ENCODE data around the gene GALNT9. TPM values are rescaled to one million over a fixed set of nuclear protein-coding genes. Genes with fewer than 3 reads are reported as not detected.
A peak's percentile ranks its signal among the peaks of the same experiment; 100 is the strongest.
"Not testable (repeated sequence)": the region's sequence is repeated elsewhere in the genome, so short reads cannot be mapped to it uniquely, and the experiment has no call there.

The GALNT9 gene
- 10 to 100 TPM in 2 of 4 donors, 1 to 10 TPM in 2; 8.7 to 11.7 (median 10.2) TPM for polyA plus RNA-seq (ENCODE audit: insufficient read length in 4 of 4)

DNA sequence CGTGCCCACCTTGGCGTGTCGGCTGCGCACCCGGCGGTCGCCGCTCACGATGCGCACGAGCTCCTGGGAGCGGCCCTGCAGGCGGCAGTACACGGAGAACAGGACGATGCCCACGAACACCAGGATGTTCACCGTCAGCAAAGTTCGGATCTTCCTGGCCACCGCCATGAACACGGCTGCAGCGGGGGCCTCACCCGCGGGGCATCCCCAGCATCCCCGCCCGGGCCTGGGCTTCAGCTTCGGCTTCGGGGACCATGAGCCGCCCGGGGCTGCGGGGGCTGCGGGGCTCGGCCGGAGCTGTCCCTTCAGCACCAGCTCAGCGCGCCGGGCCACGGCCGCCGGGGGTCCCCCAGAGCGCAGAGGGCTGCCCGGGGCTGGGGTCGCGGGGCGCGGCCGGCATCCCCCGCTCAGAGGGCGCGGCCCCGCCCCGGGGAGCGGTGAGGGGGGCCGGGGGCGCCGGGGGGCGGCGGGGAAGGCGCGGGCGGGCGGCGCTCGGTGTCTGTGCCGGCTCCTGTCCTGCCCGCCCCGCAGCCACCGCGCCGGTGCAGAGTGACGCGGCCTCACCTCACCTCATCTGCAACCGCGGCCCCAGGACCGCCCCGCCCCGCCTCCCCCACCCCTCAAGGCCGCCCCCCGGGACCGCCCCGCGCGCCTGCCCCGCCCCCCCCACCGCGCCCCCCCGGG is at the start of gene GALNT9:
Gene GALNT9 (minus strand): TSS at position 554 of the 684 bp plus-strand sequence. CDS start 386 bp downstream, at position 168.
- DNase-seq (ENCODE audit: low read depth in 4 of 4, low spot score in 2 of 4), result no peak

DNA sequence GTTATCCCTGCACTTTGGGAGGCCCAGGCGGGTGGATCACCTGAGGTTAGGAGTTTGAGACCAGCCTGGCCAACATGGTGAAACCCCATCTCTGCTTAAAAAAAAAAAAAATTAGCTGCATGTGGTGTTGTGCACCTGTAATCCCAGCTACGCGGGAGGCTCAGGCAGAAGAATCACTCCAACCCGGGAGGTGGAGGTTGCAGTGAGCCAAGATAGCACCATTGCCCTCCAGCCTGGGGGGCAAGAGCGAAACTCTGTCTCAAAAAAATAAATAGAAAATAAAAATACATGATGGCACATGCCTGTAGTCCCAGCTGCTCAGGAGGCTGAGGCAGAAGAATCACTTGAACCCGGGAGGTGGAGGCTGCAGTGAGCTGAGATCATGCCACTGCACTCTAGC is 49.7 kb upstream of the GALNT9 start:
- not testable (repeated sequence) for DNase-seq (ENCODE audit: low read depth in 4 of 4, low spot score in 2 of 4)

DNA sequence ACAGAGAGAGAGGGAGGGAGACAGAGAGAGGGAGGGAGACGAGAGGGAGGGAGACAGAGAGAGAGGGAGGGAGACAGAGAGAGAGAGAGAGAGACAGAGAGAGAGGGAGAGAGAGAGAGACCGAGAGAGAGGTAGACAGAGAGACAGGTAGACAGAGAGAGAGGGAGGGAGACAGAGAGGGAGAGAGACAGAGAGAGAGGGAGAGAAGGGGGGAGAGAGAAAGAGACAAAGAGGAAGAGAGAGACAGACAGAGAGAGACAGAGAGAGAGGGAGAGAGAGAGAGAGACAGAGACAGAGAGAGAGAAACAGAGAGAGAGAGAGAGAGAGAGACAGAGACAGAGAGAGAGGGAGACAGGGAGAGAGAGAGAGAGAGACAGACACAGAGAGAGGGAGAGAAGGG is 47.8 kb upstream of the GALNT9 start:
- no peak for DNase-seq (ENCODE audit: low read depth in 4 of 4, low spot score in 2 of 4)

DNA sequence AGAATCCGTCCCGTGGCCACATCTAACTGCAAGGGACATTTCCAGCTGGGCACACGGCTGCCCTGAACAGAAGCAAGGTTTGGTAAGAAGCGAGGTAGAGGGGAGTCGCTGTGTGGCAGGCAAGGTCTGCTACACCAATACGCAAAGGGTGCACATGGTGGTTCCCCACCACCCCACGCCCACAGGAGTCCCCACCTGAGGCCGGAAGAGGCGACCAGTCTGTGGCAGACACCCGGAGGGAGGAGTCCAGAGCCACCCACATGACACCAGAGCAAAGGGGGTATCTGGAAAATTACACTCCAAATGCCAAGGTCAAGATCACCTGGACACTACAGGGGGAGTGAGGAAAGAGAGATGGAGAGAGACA is 47.1 kb upstream of the GALNT9 start:
- DNase-seq (ENCODE audit: low read depth in 4 of 4, low spot score in 2 of 4), result no peak

DNA sequence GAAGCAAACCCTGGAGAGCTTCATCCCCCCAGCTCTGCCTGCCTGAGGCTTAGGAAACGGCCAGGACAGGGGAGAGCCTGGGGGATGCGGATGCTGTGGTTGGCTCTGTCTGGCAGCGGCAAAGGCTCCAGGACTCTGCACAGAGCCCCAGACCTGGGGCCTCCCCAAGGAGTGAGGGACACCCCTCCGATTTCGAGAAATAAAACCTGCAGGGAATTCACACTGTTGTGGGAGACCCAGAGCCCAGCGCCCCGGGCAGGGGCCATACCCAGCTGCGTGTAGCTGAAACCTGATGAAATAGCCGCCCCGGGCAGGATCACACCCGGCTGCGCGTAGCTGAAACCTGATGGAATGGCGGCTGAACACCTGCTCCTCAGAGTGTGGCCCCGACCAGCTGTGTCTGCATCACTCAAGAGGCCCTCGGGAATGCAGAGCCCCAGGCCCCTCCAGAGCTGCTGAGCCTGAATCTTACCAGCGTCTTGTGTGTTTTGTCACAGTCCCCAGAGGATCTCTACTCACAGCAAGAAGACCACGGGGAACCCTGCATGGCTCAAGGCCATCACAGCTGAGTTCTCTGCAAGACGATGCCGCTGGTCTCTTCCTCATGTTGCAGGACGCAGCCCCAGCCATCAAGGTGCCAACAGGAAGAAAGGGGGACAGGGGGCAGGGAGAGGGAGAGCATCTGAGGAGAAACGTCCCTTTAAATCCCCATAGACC is 46.5 kb upstream of the GALNT9 start:
- DNase-seq (ENCODE audit: low read depth in 4 of 4, low spot score in 2 of 4), result no peak

DNA sequence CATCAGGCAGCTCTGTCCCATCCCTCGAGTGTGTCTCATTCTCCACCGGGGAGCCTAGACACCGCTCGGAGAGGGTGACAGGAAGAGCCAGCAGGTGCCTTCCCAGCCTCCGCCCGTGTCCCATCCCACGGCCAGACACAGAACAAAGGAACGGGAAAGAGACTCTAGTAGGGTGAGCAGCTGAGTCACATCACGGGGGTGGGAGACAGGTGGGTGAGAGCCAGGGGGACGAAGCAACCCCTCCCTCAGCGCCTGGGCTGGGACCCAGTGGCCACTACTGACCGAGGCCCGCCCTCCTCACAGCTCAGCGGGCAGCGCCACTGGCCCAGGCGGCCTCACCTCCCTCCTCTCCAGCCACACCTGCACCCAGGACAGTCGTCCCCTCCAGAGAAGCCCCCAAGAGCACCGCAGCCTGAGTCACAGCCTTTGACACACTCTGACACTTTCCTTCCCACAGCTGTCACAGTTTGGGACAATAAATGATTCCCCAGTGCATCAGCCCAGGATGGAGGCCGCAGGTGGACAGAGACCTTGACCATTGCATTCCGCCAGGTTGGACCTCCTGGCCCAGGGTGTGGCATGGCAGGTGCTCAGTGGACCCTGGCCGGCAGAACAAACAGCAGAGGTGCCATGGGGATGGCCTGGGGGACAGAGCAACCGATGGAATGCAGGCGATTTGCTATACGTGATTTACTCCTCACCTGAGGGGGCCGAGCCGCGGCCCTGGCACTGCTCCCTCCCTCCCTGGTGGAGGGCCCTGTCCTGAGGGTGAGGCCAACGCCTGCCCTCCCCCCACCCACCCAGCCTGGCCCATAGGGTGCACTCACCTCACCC is 45.4 kb upstream of the GALNT9 start:
- no peak for DNase-seq (ENCODE audit: low read depth in 4 of 4, low spot score in 2 of 4)

DNA sequence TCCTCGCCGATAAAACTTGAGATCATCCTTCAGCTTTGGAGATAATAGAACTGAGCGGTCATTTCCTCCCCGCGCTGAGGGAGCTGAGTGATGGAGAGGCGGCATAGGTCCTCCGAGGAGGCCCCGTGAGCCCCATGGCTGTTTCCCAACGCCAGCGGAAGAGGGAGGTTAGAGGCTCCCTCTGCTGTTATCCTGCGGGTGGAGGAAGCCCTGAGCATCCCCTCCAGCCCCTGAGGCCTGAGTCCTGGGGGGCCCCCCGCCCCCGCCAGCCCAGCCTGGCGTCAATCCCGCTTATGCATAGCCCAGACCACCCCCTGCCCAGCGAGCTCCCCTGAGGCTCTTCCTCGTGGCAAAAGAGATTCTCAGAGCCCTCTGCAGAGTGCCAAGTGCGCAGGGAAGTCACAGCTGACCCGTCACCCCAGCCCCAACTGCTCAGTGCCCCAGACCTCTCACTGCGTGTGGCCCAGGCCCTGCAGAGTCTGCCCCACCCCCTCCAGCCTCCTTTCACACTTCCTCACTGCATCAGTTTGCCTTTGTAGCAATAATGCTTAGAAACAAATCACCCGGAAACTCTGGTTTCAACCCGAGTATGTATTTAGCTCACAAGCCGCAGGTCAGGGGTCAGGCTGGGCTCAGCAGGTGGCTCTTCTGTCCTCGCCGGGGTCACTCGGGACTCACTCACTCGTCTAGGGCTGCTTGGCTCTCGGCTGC is 44.7 kb upstream of the GALNT9 start:
- no peak for DNase-seq (ENCODE audit: low read depth in 4 of 4, low spot score in 2 of 4)

DNA sequence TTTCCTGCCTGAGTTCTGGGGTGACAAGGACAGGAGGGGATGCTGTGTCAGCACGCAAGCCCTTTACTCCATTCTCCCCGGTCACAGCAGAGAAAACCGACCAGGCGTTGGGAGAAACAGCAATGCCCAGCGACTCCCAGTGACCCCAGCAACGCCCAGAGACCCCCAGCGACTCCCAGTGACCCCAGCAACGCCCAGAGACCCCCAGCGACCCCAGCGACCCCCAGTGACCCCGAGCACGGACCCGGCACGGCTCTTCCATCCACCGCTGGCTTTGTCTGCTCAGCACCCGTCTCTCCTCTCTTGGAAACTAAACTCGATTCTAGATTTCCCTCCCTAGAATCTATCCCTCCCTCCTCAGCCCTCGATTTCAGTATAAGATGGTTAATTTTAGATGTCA is 38.5 kb upstream of the GALNT9 start:
- no peak for DNase-seq (ENCODE audit: low read depth in 4 of 4, low spot score in 2 of 4)

DNA sequence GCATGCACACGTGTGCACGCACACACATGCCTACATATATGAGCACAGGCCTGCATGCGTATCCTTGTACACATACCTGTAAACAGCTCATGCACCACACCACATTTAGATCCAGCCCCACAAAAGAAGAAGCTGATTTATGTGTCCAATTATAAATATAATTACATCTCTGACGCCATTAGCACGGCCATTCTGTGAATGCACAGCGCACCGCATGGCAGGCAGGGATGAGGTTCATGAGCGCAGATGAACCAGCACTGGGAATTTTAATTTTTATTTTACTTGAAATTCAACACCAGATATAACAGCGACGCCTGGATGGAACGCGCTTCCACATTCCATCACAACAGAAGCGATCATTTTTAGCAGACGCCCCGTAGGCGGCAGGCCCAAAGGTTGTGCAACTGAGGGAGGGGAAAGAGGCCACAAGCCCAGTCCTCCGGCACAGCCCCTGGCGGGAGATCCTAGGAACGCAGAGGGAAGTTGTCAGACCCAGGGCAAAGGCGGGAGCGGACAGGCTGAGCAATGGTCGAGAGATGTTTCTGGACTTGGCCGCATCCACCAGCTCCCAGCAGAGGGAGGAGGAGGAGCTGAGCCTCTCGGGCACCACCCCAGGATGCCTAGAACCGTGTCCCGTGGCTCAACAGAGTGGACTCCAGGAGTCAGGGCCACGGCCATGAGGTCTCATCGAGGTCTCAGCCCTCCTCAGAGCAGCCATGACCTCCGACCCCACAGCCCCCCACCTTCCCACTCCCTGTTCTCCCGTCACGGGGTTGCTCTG is 37.9 kb upstream of the GALNT9 start:
- no peak for DNase-seq (ENCODE audit: low read depth in 4 of 4, low spot score in 2 of 4)

DNA sequence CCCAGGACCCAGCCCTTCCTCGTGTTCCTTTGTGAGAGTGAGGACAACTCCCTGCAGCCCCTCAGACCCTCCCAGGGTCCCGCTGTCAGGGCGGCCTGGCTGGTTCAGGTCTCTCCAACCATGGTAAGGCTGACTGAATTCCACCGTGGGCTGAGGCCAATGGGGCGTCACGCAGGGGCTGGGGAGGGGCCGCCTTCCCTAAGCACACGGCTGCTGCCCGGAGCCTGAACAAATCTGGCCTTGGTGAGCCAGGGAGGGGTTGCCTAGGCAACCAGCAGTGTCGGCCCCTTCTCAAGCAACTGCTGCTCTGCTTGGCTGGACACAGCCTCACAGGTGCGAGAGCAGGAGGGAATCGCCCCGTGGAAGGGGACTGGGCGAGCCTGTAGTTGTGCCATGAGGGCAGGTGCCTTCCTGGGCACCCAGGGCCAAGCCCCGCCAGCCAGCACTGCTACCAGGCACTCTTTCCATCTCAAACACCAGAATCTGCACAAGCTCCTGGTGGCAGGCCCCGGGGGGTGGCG is 37.0 kb upstream of the GALNT9 start:
- DNase-seq (ENCODE audit: low read depth in 4 of 4, low spot score in 2 of 4), result peak in 3 of 4 donors; percentile 63 to 80 (median 71)

DNA sequence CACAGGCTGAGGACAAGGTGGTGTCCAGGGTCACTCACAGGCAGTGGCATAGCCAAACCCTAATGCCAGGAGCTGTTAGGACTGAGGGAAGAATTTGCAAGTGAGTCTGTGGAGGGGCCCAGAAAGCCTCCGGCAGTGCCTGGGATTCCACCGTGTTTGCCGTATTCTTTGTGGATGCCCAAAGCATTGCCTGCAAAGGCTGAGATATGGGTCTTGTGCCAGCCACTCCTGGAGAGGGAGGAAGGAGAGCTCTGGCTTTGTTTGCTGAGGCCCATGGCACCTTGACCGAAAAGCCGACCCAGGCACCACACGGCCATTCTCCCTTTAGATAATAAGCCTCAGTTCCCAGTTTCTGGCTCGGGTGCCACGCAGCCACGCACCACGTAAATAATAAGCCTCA is 35.8 kb upstream of the GALNT9 start:
- DNase-seq (ENCODE audit: low read depth in 4 of 4, low spot score in 2 of 4), result no peak

DNA sequence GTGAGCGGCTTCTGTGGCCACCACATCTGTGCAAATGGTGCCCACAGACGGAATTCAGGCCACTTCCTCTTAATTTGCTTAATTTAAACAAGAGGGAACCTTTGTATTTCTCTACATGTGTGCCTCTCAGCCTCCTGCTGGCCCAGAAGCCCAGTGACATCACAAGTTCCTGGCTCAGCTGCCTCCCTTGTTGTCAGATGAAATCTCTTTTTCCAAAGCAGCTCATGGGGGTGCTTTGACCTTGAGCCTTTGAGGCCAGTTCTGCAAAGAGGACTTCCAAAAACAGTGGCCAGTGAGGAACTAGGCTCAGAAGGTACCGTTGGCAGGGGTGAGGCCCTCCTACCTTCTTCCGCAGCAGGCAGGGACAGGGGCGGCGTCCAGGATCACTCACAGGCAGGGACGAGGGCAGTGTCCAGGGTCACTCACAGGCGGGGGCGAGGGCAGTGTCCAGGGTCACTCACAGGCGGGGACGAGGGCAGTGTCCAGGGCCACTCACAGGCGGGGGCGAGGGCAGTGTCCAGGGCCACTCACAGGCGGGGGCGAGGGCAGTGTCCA is 35.0 kb upstream of the GALNT9 start:
- no peak for DNase-seq (ENCODE audit: low read depth in 4 of 4, low spot score in 2 of 4)

DNA sequence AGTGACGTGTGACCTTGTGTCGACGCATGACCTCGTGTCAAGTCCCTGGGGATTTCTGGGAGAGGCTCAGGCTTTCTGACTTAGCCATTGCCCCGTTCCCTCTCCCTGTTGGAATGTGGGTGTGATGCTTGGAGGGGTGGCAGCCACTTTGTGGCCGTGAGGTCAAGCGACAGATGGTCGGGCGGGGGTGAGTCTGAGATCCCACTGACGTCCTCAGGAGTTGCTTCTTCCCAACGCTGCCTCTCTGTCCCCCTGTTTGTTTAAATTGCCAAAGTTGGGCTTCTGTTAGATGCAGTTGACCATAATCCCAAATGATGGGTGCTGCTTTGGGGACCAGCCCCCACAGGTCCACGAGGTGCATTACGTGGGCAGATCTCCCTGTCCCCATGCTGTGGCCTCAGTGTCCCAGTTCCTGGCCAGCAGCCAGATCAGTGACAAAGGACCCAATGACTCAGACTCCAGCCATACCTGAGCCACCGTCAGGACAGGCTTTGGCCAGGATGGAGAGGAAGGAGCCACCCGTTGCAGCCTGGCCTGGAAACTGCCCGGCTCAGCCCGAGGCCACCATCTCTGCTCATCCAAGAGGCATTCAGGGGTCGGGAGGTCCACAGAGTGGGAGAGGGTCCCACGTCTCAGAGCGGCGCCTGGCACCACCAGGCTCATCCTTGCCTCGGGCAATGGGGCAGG is 34.4 kb upstream of the GALNT9 start:
- no peak for DNase-seq (ENCODE audit: low read depth in 4 of 4, low spot score in 2 of 4)

DNA sequence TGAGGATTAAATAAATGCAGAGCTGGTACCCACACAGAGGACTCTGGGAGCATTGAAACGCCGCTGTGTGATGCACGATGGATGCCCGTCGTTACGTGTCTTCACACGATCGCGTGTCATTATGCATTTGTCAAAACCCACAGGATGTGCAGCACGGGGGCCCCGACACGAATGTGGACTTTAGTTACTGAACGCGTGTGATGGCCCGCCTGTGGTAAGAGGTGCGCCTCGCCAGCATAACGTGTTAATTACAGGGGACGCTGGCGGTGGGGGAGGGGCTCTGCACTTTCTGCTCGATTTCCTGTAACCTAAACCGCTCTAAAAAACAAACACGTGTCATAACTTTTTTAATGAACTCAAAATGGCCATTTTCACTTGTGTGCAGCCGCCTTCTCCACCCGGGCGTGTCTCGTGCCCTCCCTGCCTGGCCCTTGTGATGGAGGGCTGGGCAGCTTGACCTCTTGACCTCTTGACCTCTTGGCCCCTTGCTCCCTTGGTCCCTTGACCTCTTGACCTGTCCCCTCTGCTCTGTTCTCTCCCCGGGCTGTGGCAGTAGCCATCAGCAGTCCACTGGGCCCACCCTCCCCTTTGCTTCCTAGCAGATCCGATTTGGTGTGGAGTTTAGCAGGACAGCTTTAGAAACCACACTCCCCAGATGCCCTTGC is 33.7 kb upstream of the GALNT9 start:
- no peak for DNase-seq (ENCODE audit: low read depth in 4 of 4, low spot score in 2 of 4)

DNA sequence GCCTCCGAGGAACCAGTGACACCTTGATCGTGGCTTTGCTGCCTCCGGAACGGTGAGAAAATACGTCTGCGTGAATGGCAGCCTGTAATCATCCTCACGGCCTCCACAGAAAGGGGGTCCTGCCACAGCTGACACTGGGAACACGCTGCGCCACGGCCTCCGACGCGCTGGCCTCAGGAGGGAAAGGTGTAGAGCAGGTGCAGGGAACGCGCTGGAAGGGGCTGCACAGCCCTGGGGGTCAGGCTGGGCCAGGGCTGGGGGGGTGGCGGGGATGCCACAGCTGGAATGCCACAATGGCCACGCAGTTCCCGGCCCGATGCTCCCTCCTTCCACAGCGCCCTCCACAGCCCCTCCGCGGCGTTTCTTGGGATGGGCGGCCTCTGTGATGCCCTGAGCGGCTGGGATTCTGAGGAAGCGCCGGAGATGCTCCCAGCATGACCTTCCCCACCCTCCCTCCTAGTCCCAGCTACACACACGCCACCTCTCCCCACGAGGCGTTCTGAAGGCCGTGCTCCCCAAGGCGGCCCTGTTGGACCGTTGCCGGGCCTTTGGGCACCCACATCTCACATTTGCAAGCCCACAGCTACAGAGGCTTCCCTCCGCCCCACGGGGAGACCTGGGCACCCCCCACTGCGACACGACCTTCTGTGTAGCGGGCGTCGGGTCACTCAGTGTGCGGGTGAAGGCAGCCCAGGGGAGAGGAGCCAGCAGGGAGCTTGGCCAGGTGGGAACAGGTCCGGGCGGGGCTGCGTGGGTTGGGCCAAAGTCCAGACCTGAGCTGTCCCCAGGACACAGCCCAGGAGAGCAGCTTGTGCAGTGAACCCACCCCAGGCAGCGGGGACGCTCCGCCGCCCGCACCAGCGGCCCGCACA is 31.8 kb upstream of the GALNT9 start:
- no peak for DNase-seq (ENCODE audit: low read depth in 4 of 4, low spot score in 2 of 4)

DNA sequence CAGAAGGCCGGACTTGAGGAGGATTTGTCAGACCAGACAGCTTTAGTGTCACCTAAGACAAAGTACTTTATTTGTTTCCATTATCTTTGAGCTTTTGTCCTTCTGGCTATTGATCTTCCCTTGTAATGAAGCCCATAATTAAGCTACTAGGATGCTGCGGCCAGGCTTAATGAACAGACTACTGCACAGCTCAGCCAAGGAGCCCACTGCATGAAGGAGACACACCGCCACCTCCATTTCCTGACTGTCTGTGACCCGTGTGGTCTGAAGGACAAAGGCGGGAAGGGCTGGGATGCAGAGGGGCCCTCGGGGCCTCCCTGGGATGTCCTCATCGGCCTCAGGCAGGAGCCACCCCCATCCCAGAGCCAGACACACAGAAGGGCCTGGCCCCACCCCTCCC is 31.0 kb upstream of the GALNT9 start:
- DNase-seq (ENCODE audit: low read depth in 4 of 4, low spot score in 2 of 4), result no peak

DNA sequence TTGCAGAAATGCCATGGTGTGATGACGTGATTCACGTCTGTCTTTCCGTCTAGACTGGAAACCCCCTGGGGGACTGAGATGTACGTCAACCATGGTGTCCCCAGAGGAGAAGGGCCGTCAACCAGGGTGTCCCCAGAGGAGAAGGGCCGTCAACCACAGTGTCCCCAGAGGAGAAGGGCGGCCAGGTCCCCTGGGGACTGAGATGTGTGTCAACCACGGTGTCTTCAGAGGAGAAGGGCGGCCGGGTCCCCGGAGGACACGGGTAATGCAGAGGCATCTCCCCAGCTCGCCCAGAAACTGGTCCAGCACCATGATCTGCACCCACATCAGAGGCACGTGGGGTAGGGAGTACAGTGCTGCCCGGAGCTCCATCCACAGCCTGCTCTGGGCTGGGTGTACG is 30.6 kb upstream of the GALNT9 start:
- no peak for DNase-seq (ENCODE audit: low read depth in 4 of 4, low spot score in 2 of 4)
